Measurements from ENCODE around the gene NR1I3. TPM values are rescaled to one million over a fixed set of nuclear protein-coding genes. Genes with fewer than 3 reads are reported as not detected.

NR1I3 gene
- total and polyA plus RNA-seq, 2 of the 13 experiments (the other 11 are each of a cell fraction or from before 2014, with no cell fraction given), result 0.62 to 0.95 TPM

GRCh38 chr1:161226320-161226711 is 11.7 kb downstream of the NR1I3 start:
- no TSS peak for BruUV-seq (replicated peaks)
- in situ Hi-C loops (cut with HindIII; ENCODE audit: extremely low pct_ligation_motif_present, low pct_unique_long_range_greater_than_20kb), result loop anchor here (5.0 to 10.0 kb wide), 2 partner anchors 66 to 158 kb away; no protein-coding TSS in a partner anchor
- H2AFZ ChIP-seq (ENCODE audit: low read length), result no peak overlapping the region
- no peak for TF ChIP-seq MAF1 (CRISPR knock-in tag; IDR thresholded peaks at IDR 0.05; ENCODE audit: borderline replicate concordance)
- peak; percentile 28; the same call in 1 of the 2 replicates for TF ChIP-seq UBTF (CRISPR knock-in tag; IDR thresholded peaks at IDR 0.05)
- TF ChIP-seq ZFY (CRISPR knock-in tag; IDR thresholded peaks at IDR 0.05), result peak; percentile 23
- no peak for TF ChIP-seq NKX3-1 (CRISPR knock-in tag; IDR thresholded peaks at IDR 0.05)
- 0 out of 2 replicates have a peak, but pooled peaks have one; percentile 15 for TF ChIP-seq SSRP1 (CRISPR knock-in tag; IDR thresholded peaks at IDR 0.05)
- TF ChIP-seq SNAI1 (CRISPR knock-in tag; IDR thresholded peaks at IDR 0.05; ENCODE audit: borderline replicate concordance), result 0 out of 2 replicates have a peak, but pooled peaks have one; percentile 12
- 0 out of 2 replicates have a peak, but pooled peaks have one; percentile 33 for TF ChIP-seq NFKB2 (CRISPR knock-in tag; IDR thresholded peaks at IDR 0.05; ENCODE audit: borderline replicate concordance)
- 0 out of 2 replicates have a peak, but pooled peaks have one; percentile 23 for TF ChIP-seq HBP1 (CRISPR knock-in tag; IDR thresholded peaks at IDR 0.05; ENCODE audit: low read depth)
- TF ChIP-seq POLR2A (IDR thresholded peaks at IDR 0.05; ENCODE audit: insufficient read depth in 1 of 2, low read depth in 2 of 2, low read length in 2 of 2), result peak in 1 of 2 experiments; percentile 43; a peak in 1 of 4 replicates
- TF ChIP-seq, protein P1, sequence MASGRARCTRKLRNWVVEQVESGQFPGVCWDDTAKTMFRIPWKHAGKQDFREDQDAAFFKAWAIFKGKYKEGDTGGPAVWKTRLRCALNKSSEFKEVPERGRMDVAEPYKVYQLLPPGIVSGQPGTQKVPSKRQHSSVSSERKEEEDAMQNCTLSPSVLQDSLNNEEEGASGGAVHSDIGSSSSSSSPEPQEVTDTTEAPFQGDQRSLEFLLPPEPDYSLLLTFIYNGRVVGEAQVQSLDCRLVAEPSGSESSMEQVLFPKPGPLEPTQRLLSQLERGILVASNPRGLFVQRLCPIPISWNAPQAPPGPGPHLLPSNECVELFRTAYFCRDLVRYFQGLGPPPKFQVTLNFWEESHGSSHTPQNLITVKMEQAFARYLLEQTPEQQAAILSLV (CRISPR knock-in tag; IDR thresholded peaks at IDR 0.05; ENCODE audit: borderline replicate concordance), result 0 out of 2 replicates have a peak, but pooled peaks have one; percentile 11
- TF ChIP-seq ATF7 (IDR thresholded peaks at IDR 0.05), result no peak
- TF ChIP-seq ATF7 (CRISPR knock-in tag; IDR thresholded peaks at IDR 0.05), result no peak
- TF ChIP-seq HDAC1 (CRISPR knock-in tag; IDR thresholded peaks at IDR 0.05), result peak; percentile 10; the same call in 1 of the 2 replicates
- TF ChIP-seq GABPA (IDR thresholded peaks at IDR 0.05; ENCODE audit: low read depth, low read length), result 0 out of 2 replicates have a peak, but pooled peaks have one; percentile 27
- TF ChIP-seq GABPA (CRISPR knock-in tag; IDR thresholded peaks at IDR 0.05; ENCODE audit: low read depth), result no peak
- TF ChIP-seq TMF1 (CRISPR knock-in tag; IDR thresholded peaks at IDR 0.05; ENCODE audit: low read depth), result 0 out of 2 replicates have a peak, but pooled peaks have one; percentile 22
- 0 out of 2 replicates have a peak, but pooled peaks have one; percentile 20 for TF ChIP-seq ZNF354B (CRISPR knock-in tag; IDR thresholded peaks at IDR 0.05)

More at GRCh38 chr1:161226320-161226711, 11.7 kb downstream of the NR1I3 start:
- ATAC-seq (no peak), DNase-seq (ENCODE audit: low spot score) (no peak), FAIRE-seq (no peak)
- H3K4me3 ChIP-seq (replicated peaks in 1 of 3; ENCODE audit: insufficient read depth in 1 of 3, low read depth in 2 of 3, low read length in 3 of 3), result peak overlapping the region; percentile 81 to 82 (median 81)
- H3K4me2 ChIP-seq (ENCODE audit: low read depth, low read length), result peak overlapping the region; percentile 92
- H4K20me1 ChIP-seq (ENCODE audit: insufficient read depth, low read length), result peaks cover 11% of the 10 kb centered on the region
- CTCF ChIA-PET (ENCODE audit: low intra/inter-chr PET ratio, low total read pairs), result interaction anchor here (0.7 to 3.7 kb wide), 6 partner anchors 15 to 156 kb away, joined by 3 to 36 read pairs (median 8); no protein-coding TSS in a partner anchor
- peak overlapping the region; percentile 74 for H3K9ac ChIP-seq (ENCODE audit: insufficient read depth, low read depth, low read length)
- H3K79me2 ChIP-seq (ENCODE audit: insufficient read depth, low read length), result peaks cover 32% of the 10 kb centered on the region
- no peaks in the 10 kb centered on the region for H3K9me3 ChIP-seq (ENCODE audit: low read length)
- H3K4me1 ChIP-seq (ENCODE audit: insufficient read depth, low read length), result peaks cover 53% of the 10 kb centered on the region
- WGBS (ENCODE audit: low lambda C conversion rate), result 2% methylated on average over 12 of the region's 15 CpGs
- peak overlapping the region; percentile 69 for H3K27ac ChIP-seq (ENCODE audit: extremely low read length, insufficient read depth, low read length)
- peaks cover 13 to 49% of the 10 kb centered on the region in 2 experiments for H3K36me3 ChIP-seq (replicated peaks in 1 of 2; ENCODE audit: control insufficient read depth in 1 of 2, insufficient read depth in 2 of 2, low read length in 2 of 2)
- POLR2A ChIA-PET, result interaction anchor here (1.0 to 12.5 kb wide), 19 partner anchors 9 to 206 kb away, joined by 3 to 357 read pairs (median 9); partner anchors contain the start of genes ADAMTS4, CFAP126, DEDD and F11R
- H3K27me3 ChIP-seq (ENCODE audit: control insufficient read depth in 1 of 2, insufficient read depth in 2 of 2, low read length in 2 of 2), result no peaks in the 10 kb centered on the region; a peak in 1 of 5 replicates
- intact Hi-C loops (cut with micrococcal nuclease; ENCODE audit: unreplicated experiment), result loop anchor here (2.0 to 5.0 kb wide), 2 partner anchors 64 to 86 kb away; partner anchors contain the start of gene SDHC
